Measurements from ENCODE around the gene SLC39A11. TPM values are rescaled to one million over a fixed set of nuclear protein-coding genes. Genes with fewer than 3 reads are reported as not detected.
A peak's percentile ranks its signal among the peaks of the same experiment; 100 is the strongest.

SLC39A11 gene
- total RNA-seq, 1 experiment from 2014 or later, result 46.4 TPM

- Histone ChIP-seq H2AFZ (ENCODE audit: low read depth, low read length, poor library complexity, severe bottlenecking) (no peak overlapping the region), H3K4me3 (replicated peaks in 1 of 2; ENCODE audit: low read depth in 1 of 2, low read length in 2 of 2) (no peak overlapping the region), H3K36me3 (ENCODE audit: control insufficient read depth in 1 of 2, insufficient read depth in 2 of 2, low read length in 2 of 2) (no peaks in the 10 kb centered on the region), H4K20me1 (ENCODE audit: insufficient read depth) (no peaks in the 10 kb centered on the region), H3K9ac (ENCODE audit: low read length) (no peak overlapping the region), H3K4me1 (ENCODE audit: control insufficient read depth in 1 of 2, insufficient read depth in 2 of 2, low read length in 2 of 2) (peaks cover 52 to 72% of the 10 kb centered on the region in 2 experiments), H3K79me2 (ENCODE audit: insufficient read depth, low read length) (no peaks in the 10 kb centered on the region), H3K9me2 (ENCODE audit: insufficient read depth) (no peaks in the 10 kb centered on the region), H3K9me3 (ENCODE audit: control insufficient read depth in 1 of 2, insufficient read depth in 1 of 2, low read depth in 1 of 2, low read length in 2 of 2) (no peaks in the 10 kb centered on the region; a peak in 1 of 4 replicates), H3K4me2 (ENCODE audit: low read length) (no peak overlapping the region), H3K27ac (ENCODE audit: low read depth, low read length) (no peak overlapping the region), H3K27me3 (ENCODE audit: insufficient read depth, low read length) (no peaks in the 10 kb centered on the region)
- ChIA-PET CTCF (no interaction called here), RAD21 (ENCODE audit: low non-redundant PET in 1 of 2, low total read pairs in 2 of 2, uncharacterized antibody in 2 of 2, unreplicated experiment in 2 of 2) (no interaction called here), POLR2A (interaction anchor here (1.0 kb wide), 1 partner anchor 28 kb away, joined by 5 read pairs; no protein-coding TSS in a partner anchor)
- TF ChIP-seq ZBTB33 (IDR thresholded peaks at IDR 0.05; ENCODE audit: extremely low read depth, insufficient replicate concordance, low read length), result no peak
- no peak for TF ChIP-seq SP1 (IDR thresholded peaks at IDR 0.05; ENCODE audit: low read depth)
- TF ChIP-seq SIN3A (IDR thresholded peaks at IDR 0.05; ENCODE audit: low read depth), result no peak
- TF ChIP-seq ZNF274 (IDR thresholded peaks at IDR 0.05; ENCODE audit: low read depth, low read length), result no peak
- 0 out of 2 replicates have a peak, but pooled peaks have one; percentile 19 for TF ChIP-seq ZFX (IDR thresholded peaks at IDR 0.05)
- BruUV-seq (replicated peaks), result no TSS peak
- no peak for DNase-seq (ENCODE audit: low read depth, low spot score)
- intact Hi-C loops (cut with micrococcal nuclease), result no loop called here
- no peak for ATAC-seq
These were observed 472.4 kb downstream of the SLC39A11 start for GRCh38 chr17:72619976-72620650.

GRCh38 chr17:72618001-72618509, 474.4 kb downstream of the SLC39A11 start:
- BruUV-seq (replicated peaks), result no TSS peak
- Histone ChIP-seq H3K79me2 (ENCODE audit: insufficient read depth, low read length) (no peaks in the 10 kb centered on the region), H3K4me2 (ENCODE audit: low read length) (peak overlapping the region; percentile 79), H4K20me1 (ENCODE audit: insufficient read depth) (no peaks in the 10 kb centered on the region), H3K9me3 (ENCODE audit: control insufficient read depth in 1 of 2, insufficient read depth in 1 of 2, low read depth in 1 of 2, low read length in 2 of 2) (no peaks in the 10 kb centered on the region), H3K4me3 (replicated peaks in 1 of 2; ENCODE audit: low read depth in 1 of 2, low read length in 2 of 2) (peak overlapping the region; percentile 29 to 47), H3K27me3 (ENCODE audit: insufficient read depth, low read length) (no peaks in the 10 kb centered on the region), H3K27ac (ENCODE audit: low read depth, low read length) (peak overlapping the region; percentile 23; the same call in 1 of the 2 replicates), H3K4me1 (ENCODE audit: control insufficient read depth in 1 of 2, insufficient read depth in 2 of 2, low read length in 2 of 2) (peaks cover 54 to 75% of the 10 kb centered on the region in 2 experiments), H2AFZ (ENCODE audit: low read depth, low read length, poor library complexity, severe bottlenecking) (peak overlapping the region; percentile 65), H3K36me3 (ENCODE audit: control insufficient read depth in 1 of 2, insufficient read depth in 2 of 2, low read length in 2 of 2) (no peaks in the 10 kb centered on the region), H3K9ac (ENCODE audit: low read length) (peak overlapping the region; percentile 51), H3K9me2 (ENCODE audit: insufficient read depth) (no peaks in the 10 kb centered on the region)
- ATAC-seq, result peak; percentile 55
- ChIA-PET POLR2A (interaction anchor here (1.0 to 2.6 kb wide), 4 partner anchors 25 to 29 kb away, joined by 3 to 9 read pairs (median 4); no protein-coding TSS in a partner anchor), RAD21 (ENCODE audit: low non-redundant PET in 1 of 2, low total read pairs in 2 of 2, uncharacterized antibody in 2 of 2, unreplicated experiment in 2 of 2) (interaction anchor here (0.6 to 1.5 kb wide), 7 partner anchors 9 to 61 kb away, joined by 3 to 4 read pairs (median 3); no protein-coding TSS in a partner anchor), CTCF (interaction anchor here (1.6 kb wide), 1 partner anchor 61 kb away, joined by 4 read pairs; no protein-coding TSS in a partner anchor)
- intact Hi-C loops (cut with micrococcal nuclease), result no loop called here
- DNase-seq (ENCODE audit: low read depth, low spot score), result peak; percentile 66
- no peak for TF ChIP-seq ELF1 (IDR thresholded peaks at IDR 0.05; ENCODE audit: borderline replicate concordance, low read depth)
- no peak; the same call in 1 of the 2 replicates for TF ChIP-seq JUND (IDR thresholded peaks at IDR 0.05)
- TF ChIP-seq CTCF (IDR thresholded peaks at IDR 0.05 in 2 of 3, conservative IDR thresholded peaks at IDR 0.05 in 1 of 3; ENCODE audit: borderline replicate concordance in 1 of 3, insufficient read depth in 1 of 3, low read depth in 2 of 3, low read length in 2 of 3), result no peak
- peak; percentile 19 for TF ChIP-seq YY1 (IDR thresholded peaks at IDR 0.05; ENCODE audit: extremely low read depth, insufficient replicate concordance, low read depth, low read length)
- TF ChIP-seq CEBPB (IDR thresholded peaks at IDR 0.05; ENCODE audit: low read depth), result no peak
- TF ChIP-seq SP1 (IDR thresholded peaks at IDR 0.05; ENCODE audit: low read depth), result peak; percentile 61
- no peak for TF ChIP-seq EZH2phosphoT487 (IDR thresholded peaks at IDR 0.05; ENCODE audit: borderline replicate concordance)
- TF ChIP-seq POLR2A (IDR thresholded peaks at IDR 0.05; ENCODE audit: borderline replicate concordance, extremely low read depth, insufficient read depth, insufficient read length), result no peak
- peak; percentile 37 for TF ChIP-seq POLR2AphosphoS5 (IDR thresholded peaks at IDR 0.05; ENCODE audit: low read depth, low read length)
- peak; percentile 69 for TF ChIP-seq SIN3A (IDR thresholded peaks at IDR 0.05; ENCODE audit: low read depth)
